ENCODE data around the gene OR1I1.

DNA sequence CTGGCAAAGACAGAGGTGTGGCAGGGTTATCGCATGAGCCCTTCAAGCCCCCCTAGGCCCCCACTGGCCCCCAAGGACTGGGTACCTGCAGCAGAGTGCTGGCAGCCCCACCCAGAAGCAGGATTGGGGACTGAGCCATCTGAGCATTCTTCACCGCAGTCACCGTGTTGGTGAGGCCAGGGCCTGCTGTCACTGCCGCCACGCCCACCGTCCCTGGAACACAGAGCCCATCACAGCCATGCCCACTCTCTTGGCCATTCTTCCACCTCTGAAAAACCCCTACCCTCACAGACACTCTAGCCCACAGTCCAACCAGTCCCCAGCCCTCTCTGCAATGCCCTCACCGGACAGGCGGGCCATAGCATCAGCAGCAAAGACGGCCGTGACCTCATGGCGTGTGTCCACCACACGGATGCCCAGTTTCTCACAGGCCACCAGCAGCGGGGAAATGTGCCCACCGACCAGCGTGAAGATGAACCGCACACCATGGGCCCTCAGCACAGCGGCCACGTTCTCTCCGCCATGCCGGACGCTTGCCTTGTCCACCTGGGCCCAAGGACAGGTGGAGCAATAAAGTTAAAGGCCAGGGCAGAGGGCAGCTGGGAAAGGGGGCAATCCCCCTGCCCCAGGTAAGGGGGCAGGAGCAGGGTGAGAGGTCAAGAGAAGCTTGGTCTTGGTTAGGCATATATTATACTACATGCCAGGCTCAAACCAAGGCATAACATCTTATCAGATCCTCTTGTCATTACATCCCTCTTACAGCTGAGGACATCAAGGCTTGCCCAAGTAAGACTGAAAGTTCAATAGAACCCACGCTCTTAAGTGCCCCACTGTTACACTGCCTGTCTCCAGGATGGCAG is 41.2 kb downstream of the OR1I1 start:
- TF ChIP-seq GABPB1 (CRISPR knock-in tag; IDR thresholded peaks at IDR 0.05) (no peak), SP1 (CRISPR knock-in tag; conservative IDR thresholded peaks at IDR 0.05) (no peak), NFYB (CRISPR knock-in tag; conservative IDR thresholded peaks at IDR 0.05; ENCODE audit: low read depth) (no peak), TEAD4 (CRISPR knock-in tag; IDR thresholded peaks at IDR 0.05) (no peak), ESRRA (CRISPR knock-in tag; IDR thresholded peaks at IDR 0.05; ENCODE audit: borderline replicate concordance) (no peak), ZNF121 (CRISPR knock-in tag; IDR thresholded peaks at IDR 0.05) (no peak), ATF1 (CRISPR knock-in tag; IDR thresholded peaks at IDR 0.05) (no peak)
- TF ChIP-seq, protein P1, sequence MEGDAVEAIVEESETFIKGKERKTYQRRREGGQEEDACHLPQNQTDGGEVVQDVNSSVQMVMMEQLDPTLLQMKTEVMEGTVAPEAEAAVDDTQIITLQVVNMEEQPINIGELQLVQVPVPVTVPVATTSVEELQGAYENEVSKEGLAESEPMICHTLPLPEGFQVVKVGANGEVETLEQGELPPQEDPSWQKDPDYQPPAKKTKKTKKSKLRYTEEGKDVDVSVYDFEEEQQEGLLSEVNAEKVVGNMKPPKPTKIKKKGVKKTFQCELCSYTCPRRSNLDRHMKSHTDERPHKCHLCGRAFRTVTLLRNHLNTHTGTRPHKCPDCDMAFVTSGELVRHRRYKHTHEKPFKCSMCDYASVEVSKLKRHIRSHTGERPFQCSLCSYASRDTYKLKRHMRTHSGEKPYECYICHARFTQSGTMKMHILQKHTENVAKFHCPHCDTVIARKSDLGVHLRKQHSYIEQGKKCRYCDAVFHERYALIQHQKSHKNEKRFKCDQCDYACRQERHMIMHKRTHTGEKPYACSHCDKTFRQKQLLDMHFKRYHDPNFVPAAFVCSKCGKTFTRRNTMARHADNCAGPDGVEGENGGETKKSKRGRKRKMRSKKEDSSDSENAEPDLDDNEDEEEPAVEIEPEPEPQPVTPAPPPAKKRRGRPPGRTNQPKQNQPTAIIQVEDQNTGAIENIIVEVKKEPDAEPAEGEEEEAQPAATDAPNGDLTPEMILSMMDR (IDR thresholded peaks at IDR 0.05), result no peak
- TF ChIP-seq, protein P2, sequence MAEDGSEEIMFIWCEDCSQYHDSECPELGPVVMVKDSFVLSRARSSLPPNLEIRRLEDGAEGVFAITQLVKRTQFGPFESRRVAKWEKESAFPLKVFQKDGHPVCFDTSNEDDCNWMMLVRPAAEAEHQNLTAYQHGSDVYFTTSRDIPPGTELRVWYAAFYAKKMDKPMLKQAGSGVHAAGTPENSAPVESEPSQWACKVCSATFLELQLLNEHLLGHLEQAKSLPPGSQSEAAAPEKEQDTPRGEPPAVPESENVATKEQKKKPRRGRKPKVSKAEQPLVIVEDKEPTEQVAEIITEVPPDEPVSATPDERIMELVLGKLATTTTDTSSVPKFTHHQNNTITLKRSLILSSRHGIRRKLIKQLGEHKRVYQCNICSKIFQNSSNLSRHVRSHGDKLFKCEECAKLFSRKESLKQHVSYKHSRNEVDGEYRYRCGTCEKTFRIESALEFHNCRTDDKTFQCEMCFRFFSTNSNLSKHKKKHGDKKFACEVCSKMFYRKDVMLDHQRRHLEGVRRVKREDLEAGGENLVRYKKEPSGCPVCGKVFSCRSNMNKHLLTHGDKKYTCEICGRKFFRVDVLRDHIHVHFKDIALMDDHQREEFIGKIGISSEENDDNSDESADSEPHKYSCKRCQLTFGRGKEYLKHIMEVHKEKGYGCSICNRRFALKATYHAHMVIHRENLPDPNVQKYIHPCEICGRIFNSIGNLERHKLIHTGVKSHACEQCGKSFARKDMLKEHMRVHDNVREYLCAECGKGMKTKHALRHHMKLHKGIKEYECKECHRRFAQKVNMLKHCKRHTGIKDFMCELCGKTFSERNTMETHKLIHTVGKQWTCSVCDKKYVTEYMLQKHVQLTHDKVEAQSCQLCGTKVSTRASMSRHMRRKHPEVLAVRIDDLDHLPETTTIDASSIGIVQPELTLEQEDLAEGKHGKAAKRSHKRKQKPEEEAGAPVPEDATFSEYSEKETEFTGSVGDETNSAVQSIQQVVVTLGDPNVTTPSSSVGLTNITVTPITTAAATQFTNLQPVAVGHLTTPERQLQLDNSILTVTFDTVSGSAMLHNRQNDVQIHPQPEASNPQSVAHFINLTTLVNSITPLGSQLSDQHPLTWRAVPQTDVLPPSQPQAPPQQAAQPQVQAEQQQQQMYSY (CRISPR knock-in tag; IDR thresholded peaks at IDR 0.05), result no peak
- TF ChIP-seq, protein P3, sequence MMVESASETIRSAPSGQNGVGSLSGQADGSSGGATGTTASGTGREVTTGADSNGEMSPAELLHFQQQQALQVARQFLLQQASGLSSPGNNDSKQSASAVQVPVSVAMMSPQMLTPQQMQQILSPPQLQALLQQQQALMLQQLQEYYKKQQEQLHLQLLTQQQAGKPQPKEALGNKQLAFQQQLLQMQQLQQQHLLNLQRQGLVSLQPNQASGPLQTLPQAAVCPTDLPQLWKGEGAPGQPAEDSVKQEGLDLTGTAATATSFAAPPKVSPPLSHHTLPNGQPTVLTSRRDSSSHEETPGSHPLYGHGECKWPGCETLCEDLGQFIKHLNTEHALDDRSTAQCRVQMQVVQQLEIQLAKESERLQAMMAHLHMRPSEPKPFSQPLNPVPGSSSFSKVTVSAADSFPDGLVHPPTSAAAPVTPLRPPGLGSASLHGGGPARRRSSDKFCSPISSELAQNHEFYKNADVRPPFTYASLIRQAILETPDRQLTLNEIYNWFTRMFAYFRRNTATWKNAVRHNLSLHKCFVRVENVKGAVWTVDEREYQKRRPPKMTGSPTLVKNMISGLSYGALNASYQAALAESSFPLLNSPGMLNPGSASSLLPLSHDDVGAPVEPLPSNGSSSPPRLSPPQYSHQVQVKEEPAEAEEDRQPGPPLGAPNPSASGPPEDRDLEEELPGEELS (CRISPR knock-in tag; IDR thresholded peaks at IDR 0.05), result no peak
- TF ChIP-seq, protein P4, sequence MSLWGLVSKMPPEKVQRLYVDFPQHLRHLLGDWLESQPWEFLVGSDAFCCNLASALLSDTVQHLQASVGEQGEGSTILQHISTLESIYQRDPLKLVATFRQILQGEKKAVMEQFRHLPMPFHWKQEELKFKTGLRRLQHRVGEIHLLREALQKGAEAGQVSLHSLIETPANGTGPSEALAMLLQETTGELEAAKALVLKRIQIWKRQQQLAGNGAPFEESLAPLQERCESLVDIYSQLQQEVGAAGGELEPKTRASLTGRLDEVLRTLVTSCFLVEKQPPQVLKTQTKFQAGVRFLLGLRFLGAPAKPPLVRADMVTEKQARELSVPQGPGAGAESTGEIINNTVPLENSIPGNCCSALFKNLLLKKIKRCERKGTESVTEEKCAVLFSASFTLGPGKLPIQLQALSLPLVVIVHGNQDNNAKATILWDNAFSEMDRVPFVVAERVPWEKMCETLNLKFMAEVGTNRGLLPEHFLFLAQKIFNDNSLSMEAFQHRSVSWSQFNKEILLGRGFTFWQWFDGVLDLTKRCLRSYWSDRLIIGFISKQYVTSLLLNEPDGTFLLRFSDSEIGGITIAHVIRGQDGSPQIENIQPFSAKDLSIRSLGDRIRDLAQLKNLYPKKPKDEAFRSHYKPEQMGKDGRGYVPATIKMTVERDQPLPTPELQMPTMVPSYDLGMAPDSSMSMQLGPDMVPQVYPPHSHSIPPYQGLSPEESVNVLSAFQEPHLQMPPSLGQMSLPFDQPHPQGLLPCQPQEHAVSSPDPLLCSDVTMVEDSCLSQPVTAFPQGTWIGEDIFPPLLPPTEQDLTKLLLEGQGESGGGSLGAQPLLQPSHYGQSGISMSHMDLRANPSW (CRISPR knock-in tag; conservative IDR thresholded peaks at IDR 0.05; ENCODE audit: low read depth), result no peak
- TF ChIP-seq, protein P5, sequence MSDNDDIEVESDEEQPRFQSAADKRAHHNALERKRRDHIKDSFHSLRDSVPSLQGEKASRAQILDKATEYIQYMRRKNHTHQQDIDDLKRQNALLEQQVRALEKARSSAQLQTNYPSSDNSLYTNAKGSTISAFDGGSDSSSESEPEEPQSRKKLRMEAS (CRISPR knock-in tag; IDR thresholded peaks at IDR 0.05), result no peak
- TF ChIP-seq, protein P6, sequence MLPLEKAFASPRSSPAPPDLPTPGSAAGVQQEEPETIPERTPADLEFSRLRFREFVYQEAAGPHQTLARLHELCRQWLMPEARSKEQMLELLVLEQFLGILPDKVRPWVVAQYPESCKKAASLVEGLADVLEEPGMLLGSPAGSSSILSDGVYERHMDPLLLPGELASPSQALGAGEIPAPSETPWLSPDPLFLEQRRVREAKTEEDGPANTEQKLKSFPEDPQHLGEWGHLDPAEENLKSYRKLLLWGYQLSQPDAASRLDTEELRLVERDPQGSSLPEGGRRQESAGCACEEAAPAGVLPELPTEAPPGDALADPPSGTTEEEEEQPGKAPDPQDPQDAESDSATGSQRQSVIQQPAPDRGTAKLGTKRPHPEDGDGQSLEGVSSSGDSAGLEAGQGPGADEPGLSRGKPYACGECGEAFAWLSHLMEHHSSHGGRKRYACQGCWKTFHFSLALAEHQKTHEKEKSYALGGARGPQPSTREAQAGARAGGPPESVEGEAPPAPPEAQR (CRISPR knock-in tag; IDR thresholded peaks at IDR 0.05), result no peak
